Stimulated activated naive CD4-positive, alpha-beta T cell treated with Interleukin-2 at 50 U/mL for 16 hours (primary cell): ENCODE data around the gene HRCT1.
"Not testable (repeated sequence)": the region's sequence is repeated elsewhere in the genome, so short reads cannot be mapped to it uniquely, and the experiment has no call there.

Experiments
- DNase-seq: peaks from one replicate; lab custom pipeline; 2025; lab: John Stamatoyannopoulos, UW

Gene HRCT1

GRCh38 chr9:35896570-35896969 is 9.4 kb upstream of the HRCT1 start:
- no peak for DNase-seq

GRCh38 chr9:35897376-35898099 is 8.5 kb upstream of the HRCT1 start:
- DNase-seq: not testable (repeated sequence)

- no peak for DNase-seq
Observed at GRCh38 chr9:35898337-35898736, 7.7 kb upstream of the HRCT1 start.

- DNase-seq: no peak
Observed at GRCh38 chr9:35899021-35899420, 7.0 kb upstream of the HRCT1 start.

- no peak for DNase-seq
Observed at GRCh38 chr9:35903049-35903448, 3.0 kb upstream of the HRCT1 start.

GRCh38 chr9:35904338-35904737 is 1.7 kb upstream of the HRCT1 start:
- DNase-seq: no peak

- no peak for DNase-seq
Observed at GRCh38 chr9:35905051-35905781, 786 bp upstream of the HRCT1 start.

- DNase-seq: no peak
Observed at GRCh38 chr9:35906923-35907699, 1.1 kb downstream of the HRCT1 start.

- DNase-seq: no peak
Observed at GRCh38 chr9:35907711-35908503, 1.9 kb downstream of the HRCT1 start.

GRCh38 chr9:35908504-35909125 is 2.6 kb downstream of the HRCT1 start:
- no peak for DNase-seq

- no peak for DNase-seq
Observed at GRCh38 chr9:35909274-35909673, 3.3 kb downstream of the HRCT1 start, which contains the start of gene SPAAR. SPAAR (plus strand) TSS chr9:35909490; CDS start chr9:35910464, 974 bp downstream.

- no peak for DNase-seq
Observed at GRCh38 chr9:35909687-35910612, 3.9 kb downstream of the HRCT1 start.

GRCh38 chr9:35910613-35911359 is 4.8 kb downstream of the HRCT1 start:
- DNase-seq: no peak

- DNase-seq: no peak
Observed at GRCh38 chr9:35911690-35912089, 5.7 kb downstream of the HRCT1 start.

- no peak for DNase-seq
Observed at GRCh38 chr9:35912791-35913400, 6.9 kb downstream of the HRCT1 start.

GRCh38 chr9:35913429-35913828 is 7.4 kb downstream of the HRCT1 start:
- not testable (repeated sequence) for DNase-seq

GRCh38 chr9:35914301-35914807 is 8.4 kb downstream of the HRCT1 start:
- no peak for DNase-seq

GRCh38 chr9:35915681-35916294 is 9.8 kb downstream of the HRCT1 start:
- no peak for DNase-seq
